SK-N-SH (cell line): Measurements from ENCODE around the gene HIRA.

ENCODE experiments used
- POLR2AphosphoS5 ChIP-seq: IDR thresholded peaks from 2 replicates; pipeline ENCODE4 v1.6.1; 2012; ENCODE audit warnings: low read depth, low read length
- TF ChIP-seq, protein P1 (sequence below): IDR thresholded peaks from 2 replicates; pipeline ENCODE4 v1.4.0; 2012; ENCODE audit warnings: low read depth

DNA sequence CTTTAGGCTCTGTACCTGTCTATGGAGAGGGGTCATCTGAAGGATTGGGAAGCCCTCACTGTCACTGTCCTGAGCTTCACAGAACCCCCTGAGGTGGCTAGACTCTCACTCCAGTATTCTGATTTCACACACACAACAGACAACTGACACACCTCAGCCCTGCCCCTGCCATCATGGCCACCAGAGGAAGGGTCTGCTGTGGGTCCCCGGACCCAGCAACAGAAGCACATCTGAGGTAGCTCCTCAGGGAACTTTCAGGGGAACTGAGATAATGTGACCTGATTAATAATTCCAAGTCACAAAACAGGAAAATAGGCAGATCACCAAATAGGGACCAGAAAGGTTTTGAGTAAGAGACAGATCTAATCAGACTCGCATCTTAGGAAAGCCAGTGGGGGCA is 23.5 kb upstream of the HIRA start:
- TF ChIP-seq POLR2AphosphoS5: no peak
- TF ChIP-seq, protein P1, sequence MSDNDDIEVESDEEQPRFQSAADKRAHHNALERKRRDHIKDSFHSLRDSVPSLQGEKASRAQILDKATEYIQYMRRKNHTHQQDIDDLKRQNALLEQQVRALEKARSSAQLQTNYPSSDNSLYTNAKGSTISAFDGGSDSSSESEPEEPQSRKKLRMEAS: no peak
